SKM-1 (cell line): ENCODE measurements around the gene ORM2.

Experiments used
- DNase-seq: peaks from one replicate; lab custom pipeline; 2025; ENCODE audit not compliant: unreplicated experiment; lab: John Stamatoyannopoulos, UW

The ORM2 gene

GRCh38 chr9:114291886-114292590, 37.6 kb upstream of the ORM2 start:
- no peak for DNase-seq

- DNase-seq: no peak
Measured at GRCh38 chr9:114294664-114295063, 35.0 kb upstream of the ORM2 start.

GRCh38 chr9:114296338-114296737, 33.3 kb upstream of the ORM2 start:
- no peak for DNase-seq

- DNase-seq: no peak
Measured at GRCh38 chr9:114299286-114300152, 30.1 kb upstream of the ORM2 start.

- no peak for DNase-seq
Measured at GRCh38 chr9:114300153-114300845, 29.4 kb upstream of the ORM2 start.

- no peak for DNase-seq
Measured at GRCh38 chr9:114300846-114301797, 28.5 kb upstream of the ORM2 start.

GRCh38 chr9:114301798-114302565, 27.7 kb upstream of the ORM2 start:
- no peak for DNase-seq

GRCh38 chr9:114302727-114303126, 26.9 kb upstream of the ORM2 start:
- no peak for DNase-seq

GRCh38 chr9:114303571-114303970, 26.1 kb upstream of the ORM2 start:
- DNase-seq: no peak

- DNase-seq: no peak
Measured at GRCh38 chr9:114303977-114304376, 25.7 kb upstream of the ORM2 start.

GRCh38 chr9:114304416-114305188, 25.1 kb upstream of the ORM2 start:
- DNase-seq: no peak

GRCh38 chr9:114307899-114308267, 21.8 kb upstream of the ORM2 start:
- no peak for DNase-seq

- no peak for DNase-seq
Measured at GRCh38 chr9:114308361-114308950, 21.2 kb upstream of the ORM2 start.

GRCh38 chr9:114309096-114309495, 20.6 kb upstream of the ORM2 start:
- no peak for DNase-seq

- no peak for DNase-seq
Measured at GRCh38 chr9:114310471-114311450, 18.9 kb upstream of the ORM2 start.

GRCh38 chr9:114311571-114312512, 17.8 kb upstream of the ORM2 start:
- no peak for DNase-seq

GRCh38 chr9:114312513-114312875, 17.2 kb upstream of the ORM2 start:
- DNase-seq: no peak
